Measurements from ENCODE around the gene OR10AG1.

OR10AG1 gene

GRCh38 chr11:55969845-55970244, at the start of gene OR10AG1:
Gene OR10AG1 (minus strand): TSS chr11:55969945. CDS start chr11:55969907, 38 bp downstream.
- DNase-seq (ENCODE audit: low read depth), result no peak

- DNase-seq (ENCODE audit: low read depth), result no peak
These were observed 44.1 kb upstream of the OR10AG1 start for GRCh38 chr11:56013805-56014204.

GRCh38 chr11:56010716-56011115, 41.0 kb upstream of the OR10AG1 start:
- DNase-seq (ENCODE audit: low read depth), result no peak

- no peak for DNase-seq (ENCODE audit: low read depth)
These were observed 24.8 kb upstream of the OR10AG1 start, which contains the start of gene OR5F1 for GRCh38 chr11:55994525-55994924. Gene OR5F1 (minus strand): TSS chr11:55994625. CDS start chr11:55994625, 0 bp downstream.

GRCh38 chr11:55970935-55971334, 1.2 kb upstream of the OR10AG1 start:
- DNase-seq (ENCODE audit: low read depth), result no peak

- no peak for DNase-seq (ENCODE audit: low read depth)
These were observed 1.8 kb downstream of the OR10AG1 start for GRCh38 chr11:55967914-55968313.

GRCh38 chr11:55966391-55966790, 3.4 kb downstream of the OR10AG1 start:
- DNase-seq (ENCODE audit: low read depth), result no peak

GRCh38 chr11:55956521-55956920, 13.2 kb downstream of the OR10AG1 start:
- DNase-seq (ENCODE audit: low read depth), result no peak

GRCh38 chr11:55949330-55949729, 20.4 kb downstream of the OR10AG1 start:
- DNase-seq (ENCODE audit: low read depth), result no peak

GRCh38 chr11:55942785-55943392, 26.9 kb downstream of the OR10AG1 start:
- no peak for DNase-seq (ENCODE audit: low read depth)

- no peak for DNase-seq (ENCODE audit: low read depth)
These were observed 33.4 kb downstream of the OR10AG1 start, which contains the start of gene OR5I1 for GRCh38 chr11:55936300-55936699. Gene OR5I1 (minus strand): TSS chr11:55936400. CDS start chr11:55936400, 0 bp downstream.

GRCh38 chr11:55920537-55920936, 49.2 kb downstream of the OR10AG1 start:
- DNase-seq (ENCODE audit: low read depth), result no peak
